Stimulated activated naive B cell treated with anti-CD40 and anti-IgM and Interleukin-4, amounts not matched to agents 10 μg/mL and 1 μg/mL and 100 μg/mL, for 72 hours (primary cell): ENCODE results near the gene GNAT1.
"Not testable (repeated sequence)": the region's sequence is repeated elsewhere in the genome, so short reads cannot be mapped to it uniquely, and the experiment has no call there.

Source experiments
- ATAC-seq, 2 donors: fragments of 150-1000 bp; cut with Tn5 transposase; replicated peaks; 2 replicates each; pipeline ENCODE4 v1.10.0; 2021; ENCODE audit warnings: moderate library complexity in 1 of 2
- DNase-seq: peaks from one replicate; pipeline ENCODE4 v3.0.0; 2021
- H3K27ac Mint-ChIP-seq: one replicate; pipeline ENCODE4 v1.8.0; 2022; ENCODE audit warnings: mild to moderate bottlenecking, mixed read lengths
- H3K27me3 Mint-ChIP-seq, 2 donors: one replicate each; pipeline ENCODE4 v1.8.0; 2022; ENCODE audit warnings: mixed read lengths in 2 of 2
- H3K36me3 Mint-ChIP-seq, 2 donors: one replicate each; pipeline ENCODE4 v1.8.0; 2022; ENCODE audit warnings: mixed read lengths in 2 of 2, mild to moderate bottlenecking in 1 of 2
- H3K4me1 Mint-ChIP-seq, 2 donors: one replicate each; pipeline ENCODE4 v1.8.0; 2022; ENCODE audit warnings: mixed read lengths in 2 of 2, mild to moderate bottlenecking in 1 of 2
- H3K4me3 Mint-ChIP-seq, 2 donors: one replicate each; pipeline ENCODE4 v1.8.0; 2022; ENCODE audit warnings: mild to moderate bottlenecking in 2 of 2, mixed read lengths in 2 of 2, moderate library complexity in 1 of 2
- H3K9me3 Mint-ChIP-seq, 2 donors: one replicate each; pipeline ENCODE4 v1.8.0; 2022; ENCODE audit warnings: mixed read lengths in 2 of 2, mild to moderate bottlenecking in 1 of 2

GNAT1 gene

DNA sequence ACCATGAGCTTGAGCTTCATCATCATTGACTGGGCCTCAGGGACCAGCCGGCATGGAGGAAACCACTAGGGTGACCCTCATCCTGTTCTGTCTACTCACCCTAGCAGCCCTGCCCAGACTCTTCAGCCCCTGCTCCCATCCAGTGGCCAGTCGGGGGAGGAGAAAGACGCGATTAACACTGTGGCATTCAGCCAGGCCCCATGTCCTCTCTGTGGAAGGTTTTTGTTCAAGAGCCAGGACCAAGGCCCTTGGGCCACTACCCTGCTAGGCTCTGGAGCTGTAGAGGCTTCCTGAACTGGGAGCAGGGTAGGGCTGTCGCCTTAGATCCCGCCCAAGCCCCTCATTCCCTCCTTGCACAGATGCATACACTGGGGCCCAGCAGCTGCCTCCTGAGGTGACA lies 28.7 kb downstream of the GNAT1 start:
- Mint-ChIP-seq H3K9me3 (no peaks in the 10 kb centered on the region), H3K36me3 (no peaks in the 10 kb centered on the region), H3K4me3 (no peak overlapping the region)

DNA sequence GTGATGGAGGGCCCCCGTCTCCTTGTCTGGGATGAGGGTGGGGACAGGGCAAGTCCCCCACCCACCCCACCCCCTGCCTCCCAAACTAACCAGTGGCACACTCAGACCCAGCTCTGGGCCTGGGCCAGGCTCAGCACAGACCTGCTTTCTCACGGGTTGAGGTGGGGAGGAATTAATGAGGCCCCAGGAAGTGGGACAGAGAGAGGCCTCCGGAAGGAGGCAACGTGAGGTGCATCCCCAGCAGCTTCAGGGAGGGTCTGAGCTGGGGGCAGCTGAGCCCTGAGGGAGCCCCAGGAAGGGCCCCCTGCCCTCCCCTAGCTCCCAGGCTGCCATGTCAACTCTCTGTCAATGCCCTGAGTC lies 29.6 kb downstream of the GNAT1 start:
- Mint-ChIP-seq H3K36me3 (no peaks in the 10 kb centered on the region), H3K4me1 (peaks cover 0 to 8% of the 10 kb centered on the region in 2 donors), H3K4me3 (no peak overlapping the region), H3K27me3 (peaks cover 8 to 12% of the 10 kb centered on the region in 2 donors), H3K27ac (no peak overlapping the region), H3K9me3 (no peaks in the 10 kb centered on the region)
- no peak for ATAC-seq
- no peak for DNase-seq

More for the DNA sequence above, 28.7 kb downstream of the GNAT1 start:
- H3K27me3 Mint-ChIP-seq = peaks cover 11 to 12% of the 10 kb centered on the region in 2 donors
- H3K27ac Mint-ChIP-seq = no peak overlapping the region
- no peaks in the 10 kb centered on the region for H3K4me1 Mint-ChIP-seq
- ATAC-seq (no peak), DNase-seq (no peak)

DNA sequence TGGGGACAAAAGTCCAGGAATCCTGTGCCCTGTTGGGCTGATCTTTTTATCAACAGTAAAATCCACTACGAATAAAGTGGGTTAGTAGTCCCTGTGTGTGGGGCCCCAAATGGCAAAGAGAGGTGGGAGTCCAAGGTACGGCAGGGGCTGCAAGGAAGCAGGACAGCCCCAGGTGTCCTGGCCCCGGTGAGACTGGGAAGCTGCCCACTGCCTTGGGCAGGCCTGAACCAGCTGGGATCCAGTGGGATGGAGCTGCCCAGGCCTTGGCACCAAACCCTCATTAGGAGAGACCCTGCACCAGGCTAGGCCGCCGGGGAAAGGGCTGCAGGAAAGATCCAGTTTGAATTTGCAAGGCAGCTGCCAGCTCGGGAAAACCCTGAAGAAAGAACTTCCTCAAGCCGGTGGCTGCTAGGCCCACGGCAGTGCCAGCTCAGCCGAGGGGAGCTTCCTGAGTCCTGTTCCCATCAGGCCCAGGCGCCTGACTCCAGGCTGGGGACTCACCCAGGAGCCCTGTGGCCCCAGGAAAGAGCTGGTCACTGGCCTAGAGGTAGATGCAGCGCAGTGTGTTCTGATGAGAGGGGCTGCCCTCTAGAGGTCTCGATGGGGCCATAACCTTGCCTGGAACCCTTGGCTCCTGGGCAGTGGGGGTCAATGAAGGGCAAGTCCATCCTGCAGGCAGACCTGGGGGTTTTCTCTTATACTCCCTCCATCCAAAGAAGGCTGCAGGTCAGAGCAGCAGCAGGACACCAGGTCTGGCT lies 30.2 kb downstream of the GNAT1 start:
- Mint-ChIP-seq H3K36me3 (no peaks in the 10 kb centered on the region), H3K9me3 (no peaks in the 10 kb centered on the region), H3K4me3 (no peak overlapping the region), H3K27ac (no peak overlapping the region), H3K27me3 (peaks cover 8 to 12% of the 10 kb centered on the region in 2 donors), H3K4me1 (peaks cover 3 to 13% of the 10 kb centered on the region in 2 donors)
- ATAC-seq = no peak
- no peak for DNase-seq

DNA sequence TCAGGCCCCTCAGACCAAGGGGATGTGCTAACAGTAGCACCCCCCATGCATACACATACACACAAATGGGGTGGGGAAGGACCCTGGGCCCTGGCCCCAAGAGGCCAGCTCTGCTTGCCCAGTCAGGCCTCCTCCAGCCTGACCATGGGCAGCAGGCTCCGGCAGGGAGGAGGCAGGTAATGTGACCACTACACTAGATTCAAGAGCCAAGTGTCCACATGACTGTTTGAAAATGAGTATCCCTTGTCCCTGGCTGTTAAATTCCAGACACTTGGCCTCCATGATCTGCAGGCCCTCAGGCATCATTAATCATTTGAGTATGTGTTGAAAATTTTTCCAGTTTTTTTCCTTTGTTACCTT lies 30.7 kb downstream of the GNAT1 start:
- ATAC-seq (no peak), DNase-seq (no peak)
- no peak overlapping the region for H3K4me3 Mint-ChIP-seq
- peaks cover 6 to 18% of the 10 kb centered on the region in 2 donors for H3K4me1 Mint-ChIP-seq
- no peak overlapping the region for H3K27ac Mint-ChIP-seq
- H3K36me3 Mint-ChIP-seq = no peaks in the 10 kb centered on the region
- H3K9me3 Mint-ChIP-seq = no peaks in the 10 kb centered on the region
- peaks cover 8 to 12% of the 10 kb centered on the region in 2 donors for H3K27me3 Mint-ChIP-seq

DNA sequence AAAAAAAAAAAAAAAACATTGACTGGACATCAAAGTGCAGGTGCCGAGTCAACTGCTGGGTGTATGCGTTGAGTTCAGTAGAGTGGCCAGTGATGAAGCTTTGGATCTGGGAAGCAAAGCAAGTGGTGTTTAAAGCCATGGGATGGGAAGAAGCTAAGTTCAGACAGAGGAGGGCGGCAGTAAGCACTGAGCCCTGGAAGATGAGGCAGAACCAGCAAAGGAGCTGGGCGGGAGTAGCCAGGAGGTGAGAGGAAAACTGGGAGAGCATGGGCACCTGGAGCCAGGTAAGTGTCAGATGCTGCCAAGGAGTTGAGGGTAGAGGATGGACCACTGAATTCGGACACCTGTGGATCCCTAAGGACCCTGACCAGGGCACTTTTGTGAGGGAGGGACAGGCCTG lies 33.2 kb downstream of the GNAT1 start:
- ATAC-seq (no peak), DNase-seq (no peak)
- Mint-ChIP-seq H3K9me3 (no peaks in the 10 kb centered on the region), H3K4me1 (peaks cover 19 to 37% of the 10 kb centered on the region in 2 donors), H3K36me3 (no peaks in the 10 kb centered on the region), H3K27me3 (peaks cover 4 to 5% of the 10 kb centered on the region in 2 donors), H3K4me3 (no peak overlapping the region), H3K27ac (no peak overlapping the region)

DNA sequence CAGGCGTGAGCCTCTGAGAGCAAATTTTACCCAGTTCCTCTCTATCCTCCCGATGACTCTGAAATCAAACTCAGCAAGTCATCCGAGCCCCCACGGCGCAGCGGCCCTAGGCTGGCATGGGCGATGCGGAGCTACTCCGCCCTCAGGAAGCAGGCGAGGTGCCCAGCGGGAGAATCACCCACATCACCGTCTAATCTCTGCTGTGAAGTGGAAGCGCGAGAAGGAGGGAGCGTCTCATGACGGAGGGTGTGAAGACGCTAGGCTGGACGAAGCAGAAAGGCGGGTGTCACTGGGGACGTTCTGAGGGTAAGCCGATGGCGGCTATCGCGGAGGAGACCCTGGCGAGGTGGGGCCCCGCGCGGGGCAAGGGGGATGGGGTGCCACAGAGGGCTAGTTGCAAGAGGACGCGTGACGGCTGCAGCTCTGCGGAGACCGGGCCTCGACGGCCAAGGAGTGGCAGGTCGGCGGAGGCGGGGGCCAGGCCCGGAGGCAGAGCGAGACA lies 35.5 kb downstream of the GNAT1 start:
- peak overlapping the region; percentile 87 to 92 for H3K4me3 Mint-ChIP-seq
- H3K27ac Mint-ChIP-seq = peak overlapping the region; percentile 93
- H3K9me3 Mint-ChIP-seq = no peaks in the 10 kb centered on the region
- peaks cover 4 to 5% of the 10 kb centered on the region in 2 donors for H3K27me3 Mint-ChIP-seq
- H3K4me1 Mint-ChIP-seq = peaks cover 30 to 55% of the 10 kb centered on the region in 2 donors
- H3K36me3 Mint-ChIP-seq = no peaks in the 10 kb centered on the region
- ATAC-seq (peak; percentile 38), DNase-seq (peak; percentile 52)

DNA sequence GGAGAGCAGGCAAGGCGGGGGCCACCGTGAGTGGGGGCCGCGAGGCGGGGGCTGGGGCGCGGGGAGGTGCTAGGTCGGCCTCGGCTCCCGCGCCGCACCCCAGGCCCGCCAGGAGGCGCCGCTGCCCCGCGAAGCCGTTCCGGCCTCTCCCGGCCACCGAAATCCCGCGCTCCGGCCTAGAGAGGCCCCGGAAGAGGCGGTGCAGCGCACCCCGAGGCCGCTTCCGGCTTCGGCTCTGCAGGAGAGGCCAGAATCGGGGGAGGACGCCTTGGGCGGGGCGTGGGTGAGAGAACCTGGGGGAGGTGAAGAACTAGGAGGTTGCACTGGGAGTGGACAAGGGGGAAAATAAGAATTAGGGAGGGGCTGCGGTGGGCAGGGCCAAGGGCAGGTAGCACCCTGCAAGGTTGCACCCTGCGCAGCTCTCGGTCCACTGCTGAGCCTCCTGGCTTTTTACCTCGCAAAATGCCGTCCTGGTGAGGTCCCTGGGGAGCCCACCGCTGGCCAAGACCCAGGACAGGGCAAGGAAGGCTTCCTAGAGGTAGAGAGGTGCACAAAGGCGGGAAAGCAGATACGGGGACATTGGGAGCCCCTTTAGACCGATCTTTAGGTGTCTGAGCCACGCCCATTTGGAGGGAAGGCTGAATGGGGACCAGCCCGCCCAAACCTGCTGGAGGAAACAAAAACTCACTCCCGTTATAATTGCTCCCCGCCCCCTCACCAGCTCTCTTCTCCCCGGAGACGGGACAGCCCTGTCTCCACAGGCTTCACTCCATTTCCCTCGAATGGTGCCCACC lies 36.2 kb downstream of the GNAT1 start:
- H3K4me3 Mint-ChIP-seq = peak overlapping the region; percentile 87 to 92
- H3K36me3 Mint-ChIP-seq = no peaks in the 10 kb centered on the region
- DNase-seq = peak; percentile 88
- peaks cover 4 to 5% of the 10 kb centered on the region in 2 donors for H3K27me3 Mint-ChIP-seq
- H3K27ac Mint-ChIP-seq = peak overlapping the region; percentile 93
- peaks cover 32 to 55% of the 10 kb centered on the region in 2 donors for H3K4me1 Mint-ChIP-seq
- H3K9me3 Mint-ChIP-seq = no peaks in the 10 kb centered on the region
- ATAC-seq = peak; percentile 85 to 86

DNA sequence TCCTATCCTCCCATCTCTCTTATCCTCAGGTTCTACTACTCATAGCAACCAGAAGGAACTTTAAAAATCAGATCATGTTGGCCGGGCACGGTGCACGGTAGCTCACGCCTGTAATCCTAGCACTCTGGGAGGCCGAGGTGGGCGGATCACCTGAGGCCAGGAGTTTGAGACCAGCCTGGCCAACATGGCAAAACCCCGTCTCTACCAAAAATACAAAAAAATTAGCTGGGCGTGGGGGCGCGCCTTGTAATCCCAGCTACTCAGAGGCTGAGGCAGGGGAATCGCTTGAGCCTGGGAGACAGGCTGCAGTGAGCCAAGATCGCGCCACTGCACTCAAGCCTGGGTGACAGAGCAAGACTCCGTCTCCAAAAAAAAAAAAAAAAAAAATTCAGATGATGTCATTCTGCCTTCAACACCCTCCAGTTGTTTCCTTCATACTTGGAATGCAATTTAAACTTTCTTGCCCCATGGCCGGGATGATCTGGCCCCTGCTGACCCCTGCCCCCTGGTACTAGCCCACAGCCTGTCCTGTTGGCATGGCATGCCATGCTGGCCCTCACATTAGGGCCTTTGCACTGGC lies 36.9 kb downstream of the GNAT1 start:
- not testable (repeated sequence) for DNase-seq, H3K27me3 Mint-ChIP-seq, H3K36me3 Mint-ChIP-seq, ATAC-seq, H3K9me3 Mint-ChIP-seq
- Mint-ChIP-seq H3K4me3 (peak overlapping the region; percentile 87 to 92), H3K27ac (peak overlapping the region; percentile 68), H3K4me1 (peaks cover 36 to 55% of the 10 kb centered on the region in 2 donors)

DNA sequence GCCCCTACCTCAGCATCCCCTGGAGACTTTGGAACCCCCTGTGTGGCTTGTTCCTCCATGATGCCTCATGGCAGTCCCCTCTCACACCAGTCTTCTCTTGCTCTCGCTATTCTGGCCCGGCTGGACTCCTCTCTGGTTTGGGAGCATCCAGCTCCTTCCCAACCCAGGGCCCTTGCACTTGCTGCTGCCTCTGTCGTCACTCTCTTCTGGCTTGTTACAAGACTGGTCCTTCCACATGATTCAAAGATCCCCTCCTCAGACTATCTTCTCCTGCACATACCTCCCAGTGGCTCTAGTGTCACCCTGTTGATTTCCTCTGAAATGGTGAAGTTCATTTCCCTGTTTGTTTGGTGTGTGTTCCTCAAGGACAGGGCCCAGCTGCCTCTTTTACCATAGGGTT lies 38.1 kb downstream of the GNAT1 start:
- no peaks in the 10 kb centered on the region for H3K36me3 Mint-ChIP-seq
- peaks cover 39 to 55% of the 10 kb centered on the region in 2 donors for H3K4me1 Mint-ChIP-seq
- no peak for DNase-seq
- peaks cover 0 to 5% of the 10 kb centered on the region in 2 donors for H3K27me3 Mint-ChIP-seq
- H3K27ac Mint-ChIP-seq = no peak overlapping the region
- no peaks in the 10 kb centered on the region for H3K9me3 Mint-ChIP-seq
- ATAC-seq = no peak
- no peak overlapping the region for H3K4me3 Mint-ChIP-seq

DNA sequence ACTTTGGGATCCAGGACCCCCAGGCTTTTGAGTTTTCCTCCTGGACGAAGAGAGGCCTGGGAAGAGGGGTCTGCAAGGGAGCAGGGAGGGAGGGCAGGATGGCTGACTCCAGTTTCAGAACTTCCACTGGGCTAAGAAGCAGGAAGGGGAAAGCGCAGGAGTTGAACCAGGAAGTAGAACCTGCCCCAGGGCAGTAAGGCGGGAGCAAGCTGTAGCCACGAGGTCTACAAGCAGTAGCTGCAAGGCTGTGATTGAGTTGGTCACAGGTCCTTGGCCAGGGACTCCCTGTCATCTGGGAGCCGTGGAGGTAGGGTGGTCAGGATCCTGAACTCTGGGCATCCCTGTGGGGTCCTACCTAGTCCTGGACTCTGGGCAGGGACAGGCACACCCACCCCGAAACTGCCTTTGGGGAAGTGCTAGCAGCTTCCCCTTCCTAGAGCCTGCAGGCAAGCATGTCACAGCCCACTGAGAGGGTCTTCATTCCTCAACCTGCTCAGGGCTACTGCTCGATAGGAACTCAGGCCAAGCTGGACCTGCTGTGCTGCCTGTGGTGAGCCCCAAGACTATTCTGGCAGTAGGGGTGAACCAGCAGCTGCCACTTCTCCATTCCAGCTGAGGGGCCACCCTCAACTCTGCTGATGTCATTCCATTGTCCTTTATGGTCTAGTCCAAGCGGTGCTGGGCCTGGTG lies 38.8 kb downstream of the GNAT1 start:
- ATAC-seq (no peak), DNase-seq (no peak)
- H3K4me3 Mint-ChIP-seq = no peak overlapping the region
- H3K4me1 Mint-ChIP-seq = peaks cover 39 to 55% of the 10 kb centered on the region in 2 donors
- no peaks in the 10 kb centered on the region for H3K36me3 Mint-ChIP-seq
- peak overlapping the region; percentile 73 for H3K27ac Mint-ChIP-seq
- no peaks in the 10 kb centered on the region for H3K9me3 Mint-ChIP-seq
- peaks cover 0 to 3% of the 10 kb centered on the region in 2 donors for H3K27me3 Mint-ChIP-seq

DNA sequence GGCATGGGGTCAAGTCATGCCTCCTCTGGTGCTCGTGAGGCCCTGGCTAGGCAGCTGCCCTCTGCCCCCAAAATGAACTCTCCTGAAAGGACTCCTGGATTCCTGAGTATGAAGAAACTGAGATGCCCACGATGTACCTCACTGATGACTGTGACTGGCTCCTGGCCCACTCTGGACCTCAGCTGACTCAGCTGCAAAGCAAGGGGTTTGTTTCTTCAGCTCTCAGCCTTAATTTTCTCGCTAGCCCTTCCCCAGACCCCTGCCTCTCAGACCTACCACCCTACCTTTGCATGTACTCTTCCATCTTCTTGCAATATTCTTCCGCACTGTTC lies 39.4 kb downstream of the GNAT1 start:
- peaks cover 41 to 49% of the 10 kb centered on the region in 2 donors for H3K4me1 Mint-ChIP-seq
- ATAC-seq (no peak), DNase-seq (no peak)
- H3K27ac Mint-ChIP-seq = peak overlapping the region; percentile 73
- H3K9me3 Mint-ChIP-seq = no peaks in the 10 kb centered on the region
- no peaks in the 10 kb centered on the region for H3K36me3 Mint-ChIP-seq
- no peaks in the 10 kb centered on the region for H3K27me3 Mint-ChIP-seq
- H3K4me3 Mint-ChIP-seq = no peak overlapping the region

DNA sequence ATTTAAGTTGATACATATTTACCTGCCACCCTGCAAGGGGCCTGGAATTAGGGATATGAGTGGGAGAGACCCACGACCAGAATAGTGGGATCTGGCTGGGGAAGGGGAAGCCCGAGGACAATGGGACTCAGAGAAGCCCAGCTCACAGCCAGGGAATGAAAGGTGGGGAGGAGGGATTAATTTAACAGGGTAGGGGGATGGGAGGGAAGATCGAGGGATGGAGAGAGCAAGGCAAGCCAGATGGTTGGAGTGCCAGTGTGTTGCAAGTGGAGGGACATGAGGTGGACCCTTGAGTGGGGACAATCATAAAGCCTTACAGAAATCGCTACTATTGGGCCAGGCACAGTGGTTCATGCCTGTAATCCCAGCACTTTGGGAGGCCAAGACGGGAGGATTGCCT lies 40.2 kb downstream of the GNAT1 start:
- ATAC-seq (no peak), DNase-seq (no peak)
- H3K27ac Mint-ChIP-seq = no peak overlapping the region
- H3K9me3 Mint-ChIP-seq = no peaks in the 10 kb centered on the region
- peaks cover 38 to 42% of the 10 kb centered on the region in 2 donors for H3K4me1 Mint-ChIP-seq
- H3K27me3 Mint-ChIP-seq = no peaks in the 10 kb centered on the region
- H3K4me3 Mint-ChIP-seq = no peak overlapping the region
- H3K36me3 Mint-ChIP-seq = peaks cover 2 to 3% of the 10 kb centered on the region in 2 donors

DNA sequence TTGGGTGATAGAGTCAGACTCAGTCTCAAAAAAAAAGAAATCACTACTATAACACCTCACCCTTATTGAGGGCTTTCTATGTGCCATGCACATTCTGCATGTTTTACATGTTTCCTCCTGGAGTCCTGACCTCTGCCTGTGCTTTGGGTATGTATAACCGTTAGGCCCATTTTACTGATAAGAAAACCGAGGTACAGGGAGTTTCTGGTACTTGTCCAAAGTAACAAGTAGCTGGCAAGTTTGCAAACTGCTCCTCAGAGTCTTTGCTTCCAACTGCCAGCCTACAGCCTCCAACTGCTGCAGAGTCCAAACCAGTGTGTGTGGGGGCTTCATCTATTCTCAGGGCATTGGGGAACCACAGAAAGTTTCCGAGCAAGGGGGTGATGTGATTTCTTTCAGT lies 40.9 kb downstream of the GNAT1 start:
- no peak overlapping the region for H3K27ac Mint-ChIP-seq
- peaks cover 10% of the 10 kb centered on the region in 2 donors for H3K36me3 Mint-ChIP-seq
- H3K9me3 Mint-ChIP-seq = no peaks in the 10 kb centered on the region
- no peak for DNase-seq
- no peak overlapping the region for H3K4me3 Mint-ChIP-seq
- H3K4me1 Mint-ChIP-seq = peaks cover 38 to 41% of the 10 kb centered on the region in 2 donors
- no peak for ATAC-seq
- H3K27me3 Mint-ChIP-seq = no peaks in the 10 kb centered on the region

DNA sequence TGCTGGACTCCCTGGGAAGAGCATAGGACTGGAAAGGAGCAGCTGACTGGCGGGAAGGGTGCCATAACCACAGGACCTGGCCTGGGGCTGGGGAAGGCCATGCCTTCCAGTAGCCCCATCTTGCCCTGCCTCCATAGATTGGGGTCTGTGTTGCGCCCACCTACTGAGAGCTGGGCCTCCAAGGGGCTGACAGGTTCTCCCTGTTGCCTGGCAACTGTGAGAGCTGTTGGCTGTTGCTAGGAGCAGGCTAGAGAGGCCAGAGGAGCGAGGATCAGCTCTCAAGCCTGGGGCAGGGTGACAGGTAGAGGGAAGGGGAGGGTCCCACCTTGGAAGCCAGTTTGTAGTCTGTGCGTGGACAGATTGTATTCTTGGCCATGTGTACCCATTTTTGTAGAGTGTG lies 41.8 kb downstream of the GNAT1 start:
- DNase-seq = no peak
- no peaks in the 10 kb centered on the region for H3K27me3 Mint-ChIP-seq
- H3K4me1 Mint-ChIP-seq = peaks cover 39 to 41% of the 10 kb centered on the region in 2 donors
- H3K27ac Mint-ChIP-seq = no peak overlapping the region
- no peak overlapping the region for H3K4me3 Mint-ChIP-seq
- no peak for ATAC-seq
- H3K9me3 Mint-ChIP-seq = no peaks in the 10 kb centered on the region
- peaks cover 18 to 19% of the 10 kb centered on the region in 2 donors for H3K36me3 Mint-ChIP-seq
